Activated CD8-positive, alpha-beta memory T cell treated with anti-CD3 and anti-CD28 coated beads for 24 hours (primary cell): ENCODE data around the gene PPM1E.
"Not testable (repeated sequence)": the region's sequence is repeated elsewhere in the genome, so short reads cannot be mapped to it uniquely, and the experiment has no call there.

Source experiments
- DNase-seq: peaks from one replicate; pipeline ENCODE4 v3.0.0-alpha.2; 2020

Gene PPM1E

DNA sequence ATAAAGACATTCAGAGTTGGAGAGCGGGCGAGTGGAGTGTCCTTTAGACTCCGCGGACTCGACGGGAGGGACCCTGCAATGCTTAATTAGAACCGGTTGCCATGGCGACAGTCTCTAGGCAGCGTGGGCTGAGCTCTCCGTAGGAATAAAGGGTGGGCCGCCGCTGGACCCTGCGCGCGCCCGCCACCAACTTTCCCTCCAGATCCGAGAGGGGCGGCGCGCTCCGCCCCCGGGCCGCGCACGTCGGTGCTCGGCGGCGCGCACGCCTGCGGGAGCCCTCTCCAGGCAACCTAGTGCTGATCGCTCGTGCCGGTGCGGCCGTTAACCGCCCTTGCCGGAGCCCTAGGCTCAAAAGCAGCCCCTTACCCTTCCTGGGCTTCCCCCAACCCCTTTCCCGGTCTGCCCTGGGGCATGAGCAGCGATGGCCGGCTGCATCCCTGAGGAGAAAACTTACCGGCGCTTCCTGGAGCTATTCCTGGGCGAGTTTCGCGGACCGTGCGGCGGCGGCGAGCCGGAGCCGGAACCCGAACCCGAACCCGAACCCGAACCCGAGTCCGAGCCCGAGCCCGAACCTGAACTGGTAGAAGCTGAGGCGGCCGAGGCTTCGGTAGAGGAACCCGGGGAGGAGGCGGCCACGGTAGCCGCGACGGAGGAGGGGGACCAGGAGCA, at the start of gene PPM1E:
TSS of gene PPM1E (plus strand) at position 278 of the 669 bp plus-strand sequence.
- peak; percentile 77 for DNase-seq

GRCh38 chr17:58706351-58707140, 49.1 kb upstream of the PPM1E start:
- no peak for DNase-seq

DNA sequence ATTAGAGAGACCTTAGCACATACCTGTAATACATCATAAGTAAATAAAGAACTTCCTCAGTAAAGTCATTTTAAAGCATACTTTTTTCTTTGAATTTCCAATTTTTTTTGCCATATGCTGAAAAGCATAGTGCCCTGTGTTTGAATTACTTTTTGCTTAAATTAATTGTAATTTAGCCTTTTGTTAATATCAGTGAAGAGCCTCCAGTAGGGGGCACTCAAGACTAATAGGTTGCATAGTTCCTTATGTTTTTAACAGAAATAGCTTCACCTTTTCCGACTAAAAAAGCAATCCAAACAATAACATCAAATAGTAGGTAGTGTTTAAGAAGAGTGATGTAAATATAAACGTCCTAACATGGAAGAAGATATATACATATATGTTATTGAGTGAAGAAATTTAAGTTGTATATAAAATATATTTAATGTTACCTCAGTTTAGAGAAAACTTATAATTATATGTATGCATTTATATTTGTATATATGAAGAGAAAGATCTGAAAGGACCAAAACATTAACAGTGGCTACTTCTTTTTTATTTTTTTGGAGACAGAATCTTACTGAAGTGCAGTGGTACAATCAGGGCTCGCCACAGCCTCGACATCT, 44.6 kb upstream of the PPM1E start:
- DNase-seq: no peak

- DNase-seq: no peak
Measured at GRCh38 chr17:58722274-58722673, 33.4 kb upstream of the PPM1E start.

GRCh38 chr17:58722696-58723095, 33.0 kb upstream of the PPM1E start:
- no peak for DNase-seq

- DNase-seq: no peak
Measured at GRCh38 chr17:58728798-58729197, 26.9 kb upstream of the PPM1E start.

GRCh38 chr17:58730937-58731336, 24.7 kb upstream of the PPM1E start:
- no peak for DNase-seq

DNA sequence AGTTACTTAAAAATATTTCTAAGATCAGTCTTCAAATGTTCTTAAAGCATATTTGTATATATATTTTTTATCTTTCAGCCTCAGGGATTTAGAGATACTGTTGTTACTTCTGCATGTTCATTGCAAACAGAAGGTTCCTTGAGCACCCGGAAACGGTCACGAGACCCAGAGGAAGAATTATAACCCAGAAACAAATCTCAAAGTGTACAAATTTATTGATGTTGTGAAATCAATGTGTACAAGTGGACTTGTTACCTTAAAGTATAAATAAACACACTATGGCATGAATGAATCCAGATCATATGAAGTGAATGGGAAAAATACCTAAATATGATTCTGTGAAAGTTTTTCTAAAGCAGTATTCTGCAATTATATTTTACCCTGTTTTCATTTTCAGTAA, 21.6 kb upstream of the PPM1E start:
- DNase-seq: no peak

GRCh38 chr17:58734811-58735210, 20.8 kb upstream of the PPM1E start:
- no peak for DNase-seq

GRCh38 chr17:58741121-58741625, 14.5 kb upstream of the PPM1E start:
- DNase-seq: no peak

- DNase-seq: no peak
Measured at GRCh38 chr17:58747674-58748073, 8.0 kb upstream of the PPM1E start.

GRCh38 chr17:58749627-58750026, 6.0 kb upstream of the PPM1E start:
- DNase-seq: not testable (repeated sequence)

DNA sequence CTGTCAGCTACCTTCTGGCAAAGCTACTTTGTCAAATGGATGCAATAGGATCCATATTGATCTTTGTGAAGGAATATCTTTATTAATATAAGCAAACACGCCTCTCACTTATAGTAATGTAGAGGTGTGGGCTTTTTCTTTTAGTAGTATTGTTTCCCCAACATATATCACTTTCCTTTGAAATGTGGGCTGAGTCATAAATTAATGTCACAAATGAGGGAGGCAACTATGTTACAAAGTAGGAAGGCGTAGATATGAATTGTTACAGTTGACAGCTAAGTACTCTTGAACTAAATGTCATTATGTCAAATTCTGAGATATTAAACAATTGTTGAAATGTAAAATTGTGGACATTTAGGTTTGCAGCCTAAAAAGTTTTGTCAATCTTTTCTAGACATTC, 2.6 kb upstream of the PPM1E start:
- no peak for DNase-seq

DNA sequence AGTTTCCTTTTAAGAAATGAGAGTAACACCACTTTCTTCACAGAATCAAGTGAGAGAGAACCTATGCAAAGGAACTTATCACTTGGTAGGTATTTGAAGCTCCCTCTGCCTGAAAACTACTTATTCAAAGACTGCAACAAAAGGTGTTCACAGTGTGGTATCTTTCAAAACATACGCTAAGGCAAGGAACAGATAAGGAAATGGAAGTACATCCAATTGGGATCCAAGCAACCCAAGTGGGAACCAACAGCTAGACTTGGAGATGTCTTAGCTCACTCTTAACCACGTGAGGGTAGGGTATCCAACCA, 431 bp upstream of the PPM1E start:
- DNase-seq: no peak

- DNase-seq: peak; percentile 63
Measured at GRCh38 chr17:58756246-58757161, 850 bp downstream of the PPM1E start.

DNA sequence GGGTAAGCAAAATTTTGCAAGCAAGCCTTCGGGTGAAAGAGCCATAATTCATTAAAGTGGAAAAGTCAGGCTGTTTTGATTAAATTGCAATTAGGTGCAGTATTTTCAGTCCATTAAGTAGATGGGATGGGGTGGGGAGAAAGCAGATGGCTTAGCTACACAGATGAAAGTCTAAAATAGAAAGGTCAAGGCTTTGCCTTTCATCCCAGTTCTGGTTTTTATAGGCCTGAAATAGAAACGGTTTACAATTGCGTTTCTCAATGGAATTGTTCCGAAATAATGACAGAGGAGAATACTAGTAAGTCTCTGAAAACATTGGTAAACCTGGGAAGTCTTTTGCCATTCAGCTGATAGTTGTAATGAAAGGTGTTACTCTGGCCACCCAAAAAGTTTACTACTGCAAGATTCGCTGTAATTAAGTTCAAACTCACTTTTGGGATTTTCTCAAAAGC, 1.5 kb downstream of the PPM1E start:
- DNase-seq: no peak

DNA sequence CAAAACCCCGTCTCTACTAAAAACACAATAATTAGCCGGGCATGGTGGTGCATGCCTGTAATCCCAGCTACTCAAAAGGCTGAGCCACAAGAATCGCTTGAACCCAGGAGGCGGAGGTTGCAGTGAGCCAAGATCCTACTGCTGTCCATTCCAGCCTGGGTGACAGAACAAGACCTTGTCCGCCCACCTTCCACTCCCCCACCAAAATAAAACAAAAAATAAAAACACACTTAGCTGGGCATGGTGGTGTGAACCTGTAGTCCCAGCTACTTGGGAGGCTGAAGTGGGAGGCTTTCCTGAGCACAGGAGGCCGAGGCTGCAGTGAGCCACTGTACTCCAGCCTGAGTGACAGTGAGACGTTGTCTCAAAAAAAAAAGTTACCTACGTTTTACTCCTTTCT, 3.2 kb downstream of the PPM1E start:
- DNase-seq: no peak

DNA sequence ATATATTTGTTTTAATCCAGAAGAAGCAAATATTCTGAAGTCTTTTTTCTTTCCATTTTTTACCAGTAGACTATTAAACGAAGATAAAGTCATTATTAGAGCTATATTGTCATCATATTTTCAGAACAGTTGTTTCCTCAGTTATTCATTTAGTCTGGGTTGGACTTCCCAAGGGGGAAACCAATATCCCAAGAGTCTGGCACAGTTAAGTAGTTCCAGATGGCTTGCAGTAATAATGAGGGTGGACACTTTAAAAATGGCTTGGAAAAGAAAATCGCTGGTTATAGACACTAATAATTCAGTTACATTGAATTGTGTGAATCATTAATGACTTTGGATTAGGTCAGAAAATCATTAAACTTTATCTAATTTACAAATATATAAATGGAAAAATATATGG, 3.9 kb downstream of the PPM1E start:
- DNase-seq: no peak

- DNase-seq: no peak
Measured at GRCh38 chr17:58760248-58760647, 4.6 kb downstream of the PPM1E start.

DNA sequence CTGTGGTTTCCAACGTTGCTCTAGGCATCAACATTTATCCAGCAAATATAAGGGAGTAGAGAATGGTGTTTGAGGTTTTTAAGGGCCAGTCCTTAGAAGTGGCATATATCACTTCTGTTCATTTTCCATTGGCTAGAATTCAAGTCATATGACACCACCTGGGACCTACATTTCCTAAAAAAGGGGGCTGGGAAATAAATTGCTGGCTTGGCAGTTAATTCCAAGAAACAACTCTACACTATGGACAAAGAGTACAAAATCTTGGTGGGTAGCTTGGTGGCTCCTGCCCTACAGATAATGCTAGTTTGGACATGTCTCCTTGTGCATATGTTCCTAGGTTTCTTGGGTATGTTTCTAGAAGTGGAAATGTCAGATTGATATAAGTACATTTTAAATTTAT, 7.6 kb downstream of the PPM1E start:
- DNase-seq: no peak

GRCh38 chr17:58764373-58764772, 8.7 kb downstream of the PPM1E start:
- no peak for DNase-seq

- not testable (repeated sequence) for DNase-seq
Measured at GRCh38 chr17:58778482-58778881, 22.8 kb downstream of the PPM1E start.

DNA sequence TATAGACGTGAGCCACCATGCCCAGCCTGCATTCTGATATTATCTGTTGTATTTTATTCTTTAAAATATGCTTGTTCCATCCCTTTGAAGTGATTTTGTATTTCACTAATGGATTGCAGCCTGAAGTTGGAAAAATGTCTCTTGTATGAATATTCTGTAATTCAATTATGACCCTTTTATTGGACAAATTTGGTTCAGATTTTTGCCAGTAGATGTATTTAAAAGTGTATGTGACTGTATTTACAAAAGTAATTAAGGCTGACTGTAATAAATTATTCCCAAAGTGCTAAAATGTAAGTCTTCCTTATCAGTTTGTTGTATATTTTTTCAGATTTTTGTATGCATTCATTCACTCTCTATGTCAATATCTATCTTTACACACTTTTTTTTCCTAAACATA, 23.8 kb downstream of the PPM1E start:
- DNase-seq: no peak
